Measurements from ENCODE around the gene SAMSN1.
A peak's percentile ranks its signal among the peaks of the same experiment; 100 is the strongest.
"Not testable (repeated sequence)": the region's sequence is repeated elsewhere in the genome, so short reads cannot be mapped to it uniquely, and the experiment has no call there.

The SAMSN1 gene

GRCh38 chr21:14566894-14567293 is 20.8 kb upstream of the SAMSN1 start:
- no peak for DNase-seq (ENCODE audit: low read depth)

- no peak for DNase-seq (ENCODE audit: low read depth)
Measured at GRCh38 chr21:14562959-14563358, 16.8 kb upstream of the SAMSN1 start.

GRCh38 chr21:14560555-14560954 is 14.4 kb upstream of the SAMSN1 start:
- no peak for DNase-seq (ENCODE audit: low read depth)

GRCh38 chr21:14560139-14560538 is 14.0 kb upstream of the SAMSN1 start:
- no peak for DNase-seq (ENCODE audit: low read depth)

- no peak for DNase-seq (ENCODE audit: low read depth)
Measured at GRCh38 chr21:14559102-14559501, 13.0 kb upstream of the SAMSN1 start.

GRCh38 chr21:14557413-14557812 is 11.3 kb upstream of the SAMSN1 start:
- DNase-seq (ENCODE audit: low read depth) = no peak

GRCh38 chr21:14554948-14555347 is 8.8 kb upstream of the SAMSN1 start:
- DNase-seq (ENCODE audit: low read depth) = no peak

- no peak for DNase-seq (ENCODE audit: low read depth)
Measured at GRCh38 chr21:14553422-14553821, 7.3 kb upstream of the SAMSN1 start.

GRCh38 chr21:14551741-14552140 is 5.6 kb upstream of the SAMSN1 start:
- no peak for DNase-seq (ENCODE audit: low read depth)

GRCh38 chr21:14550135-14550534 is 4.0 kb upstream of the SAMSN1 start:
- peak; percentile 81 for DNase-seq (ENCODE audit: low read depth)

GRCh38 chr21:14548779-14549178 is 2.7 kb upstream of the SAMSN1 start:
- DNase-seq (ENCODE audit: low read depth) = no peak

GRCh38 chr21:14547834-14548513 is 1.9 kb upstream of the SAMSN1 start:
- DNase-seq (ENCODE audit: low read depth) = no peak

GRCh38 chr21:14546719-14547118 is 604 bp upstream of the SAMSN1 start:
- not testable (repeated sequence) for DNase-seq (ENCODE audit: low read depth)

GRCh38 chr21:14543983-14544382 is 2.1 kb downstream of the SAMSN1 start:
- no peak for DNase-seq (ENCODE audit: low read depth)

- no peak for DNase-seq (ENCODE audit: low read depth)
Measured at GRCh38 chr21:14542638-14543037, 3.5 kb downstream of the SAMSN1 start.

- no peak for DNase-seq (ENCODE audit: low read depth)
Measured at GRCh38 chr21:14541841-14542490, 4.1 kb downstream of the SAMSN1 start.

- no peak for DNase-seq (ENCODE audit: low read depth)
Measured at GRCh38 chr21:14538483-14538882, 7.6 kb downstream of the SAMSN1 start.

GRCh38 chr21:14536929-14537328 is 9.2 kb downstream of the SAMSN1 start:
- no peak for DNase-seq (ENCODE audit: low read depth)

GRCh38 chr21:14535702-14536101 is 10.4 kb downstream of the SAMSN1 start:
- DNase-seq (ENCODE audit: low read depth) = no peak

GRCh38 chr21:14533499-14534428 is 12.4 kb downstream of the SAMSN1 start:
- no peak for DNase-seq (ENCODE audit: low read depth)

GRCh38 chr21:14531757-14532316 is 14.3 kb downstream of the SAMSN1 start:
- DNase-seq (ENCODE audit: low read depth) = no peak

GRCh38 chr21:14530592-14530991 is 15.5 kb downstream of the SAMSN1 start:
- no peak for DNase-seq (ENCODE audit: low read depth)
